Stimulated activated CD8-positive, alpha-beta memory T cell treated with anti-CD3 and anti-CD28 coated beads, Interleukin-15, amount 100 ng/mL, for 4 hours (primary cell): ENCODE measurements around the gene CMSS1.
"Not testable (repeated sequence)": the region's sequence is repeated elsewhere in the genome, so short reads cannot be mapped to it uniquely, and the experiment has no call there.

Source experiments
- DNase-seq, 2 donors: peaks; one replicate each; pipeline ENCODE4 v3.0.0-alpha.2; 2020; ENCODE audit warnings: low read depth in 2 of 2

The CMSS1 gene

DNA sequence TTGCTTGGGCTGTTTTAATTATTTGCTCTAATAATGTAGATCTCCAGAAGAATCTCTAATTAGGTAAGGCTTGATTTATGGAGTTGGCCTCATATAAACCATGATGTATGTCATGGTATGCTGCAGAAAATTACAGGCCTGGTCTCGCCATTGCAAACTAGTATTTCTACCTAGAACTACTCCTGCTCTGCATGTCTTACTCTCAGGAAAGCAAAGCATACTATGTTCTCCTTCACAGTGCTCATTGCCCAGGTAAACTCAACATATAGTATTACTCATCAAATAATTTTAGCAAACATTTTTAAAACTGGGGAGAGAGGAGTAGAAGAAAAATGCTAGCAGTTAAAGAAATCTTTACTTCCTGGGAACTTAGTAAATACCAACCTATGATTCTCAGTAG is 205.9 kb downstream of the CMSS1 start:
- no peak for DNase-seq

DNA sequence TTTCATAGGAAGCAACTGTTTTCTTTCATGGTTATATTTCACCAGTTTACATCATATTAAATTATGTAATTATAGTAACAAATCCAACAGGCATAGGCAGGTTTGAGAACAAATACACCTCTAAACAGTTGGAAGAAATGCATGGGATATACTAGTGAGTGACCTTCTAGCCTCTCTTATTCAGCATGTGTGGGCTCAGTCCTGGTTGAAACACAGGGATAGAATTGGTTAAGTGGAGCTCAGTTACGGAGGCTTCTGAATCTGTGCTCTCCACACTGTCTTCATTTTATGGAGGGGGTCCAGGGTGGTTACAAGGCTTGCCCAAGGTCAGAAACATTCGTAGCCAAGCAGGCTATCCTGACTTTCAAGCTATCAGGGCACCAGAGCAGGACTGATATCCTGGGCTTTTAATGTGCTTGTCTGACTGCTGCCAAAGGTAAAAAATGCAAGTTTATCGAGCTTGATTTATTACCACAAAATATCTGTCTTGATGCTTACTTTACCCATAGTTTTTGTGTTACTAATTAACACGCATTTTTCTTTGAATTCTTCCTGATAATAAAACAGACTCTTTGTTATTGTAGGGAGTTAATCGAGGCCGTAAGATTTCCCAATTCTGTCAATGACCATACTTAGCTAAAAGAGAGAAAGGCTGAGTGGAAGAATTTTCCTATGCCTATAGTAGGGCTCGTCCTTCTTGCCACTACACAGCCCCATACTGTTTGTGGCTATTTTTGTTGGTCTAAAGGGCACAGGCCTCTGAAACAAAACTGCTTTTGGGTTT is 207.1 kb downstream of the CMSS1 start:
- no peak for DNase-seq

- no peak for DNase-seq
Measured at GRCh38 chr3:100027321-100027720, 209.7 kb downstream of the CMSS1 start.

DNA sequence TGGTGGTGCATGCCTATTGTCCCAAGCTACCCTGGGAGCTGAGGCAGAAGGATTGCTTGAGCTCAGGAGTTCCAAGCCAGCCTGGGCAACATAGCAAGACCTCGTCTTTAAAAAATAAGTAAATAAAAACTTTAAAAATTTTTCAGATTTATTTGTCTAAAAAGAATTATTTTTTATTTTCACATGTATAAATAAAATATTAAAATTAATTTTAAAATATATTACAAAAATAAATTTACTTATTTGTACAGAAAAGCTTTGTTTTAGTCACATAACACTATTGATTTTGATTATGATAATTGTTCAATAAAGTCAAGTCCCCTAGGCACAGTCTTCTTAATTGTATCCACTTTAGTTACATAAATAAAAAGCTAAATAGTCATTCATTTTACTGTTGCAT is 211.4 kb downstream of the CMSS1 start:
- DNase-seq, result no peak

GRCh38 chr3:100029689-100030088 is 212.0 kb downstream of the CMSS1 start:
- DNase-seq, result no peak

GRCh38 chr3:100030346-100030745 is 212.7 kb downstream of the CMSS1 start:
- DNase-seq, result no peak

DNA sequence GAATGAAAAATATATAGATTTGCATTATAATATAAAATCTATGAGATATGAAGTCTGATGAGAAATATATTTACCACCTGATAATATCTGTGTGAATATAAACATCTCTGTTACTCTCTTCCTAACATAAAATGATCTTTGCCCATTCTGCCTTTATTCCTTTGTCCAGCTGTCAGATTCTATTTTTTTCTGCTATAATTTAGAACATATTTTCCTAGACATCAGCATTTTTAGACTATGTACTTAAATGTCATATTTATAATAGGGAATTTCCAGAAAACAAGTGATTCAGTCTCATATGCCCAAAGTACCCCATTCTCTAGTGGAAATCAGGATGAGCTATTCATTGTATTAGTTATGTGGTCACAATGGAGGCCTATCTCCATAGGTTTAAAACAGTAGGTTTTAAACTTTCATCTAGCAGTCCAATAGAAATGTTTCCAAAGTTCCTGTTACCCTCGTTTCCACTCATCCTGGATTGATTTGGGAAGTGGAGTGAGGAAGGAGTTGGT is 213.3 kb downstream of the CMSS1 start:
- no peak for DNase-seq

- no peak for DNase-seq
Measured at GRCh38 chr3:100032243-100032642, 214.6 kb downstream of the CMSS1 start.

GRCh38 chr3:100033184-100033583 is 215.5 kb downstream of the CMSS1 start:
- DNase-seq, result no peak

DNA sequence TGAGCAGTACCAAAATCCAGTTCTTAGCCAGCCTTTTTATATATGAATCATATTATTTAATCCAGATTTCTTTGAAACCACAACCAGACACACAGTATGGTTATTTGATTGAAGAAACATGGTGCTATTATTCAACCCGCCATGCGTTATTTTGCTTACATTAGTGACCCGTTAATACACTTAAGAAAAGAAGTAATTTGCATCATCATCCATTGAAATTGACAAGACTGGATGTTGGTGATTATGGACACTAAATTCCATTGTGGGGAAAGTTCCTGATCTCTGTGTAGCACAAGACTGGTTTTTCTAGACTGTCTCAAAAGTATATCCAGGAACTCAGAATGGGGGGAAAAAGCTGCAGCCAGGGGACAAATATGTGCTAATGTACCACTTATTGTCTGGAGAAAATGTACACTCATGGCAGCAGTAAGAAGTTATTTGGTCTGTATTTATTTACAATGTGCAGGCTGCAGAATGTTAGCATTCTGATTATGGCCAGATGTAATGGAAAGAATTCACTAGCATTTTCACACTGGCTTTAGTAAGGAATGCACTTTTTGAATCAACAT is 216.3 kb downstream of the CMSS1 start:
- DNase-seq, result no peak

DNA sequence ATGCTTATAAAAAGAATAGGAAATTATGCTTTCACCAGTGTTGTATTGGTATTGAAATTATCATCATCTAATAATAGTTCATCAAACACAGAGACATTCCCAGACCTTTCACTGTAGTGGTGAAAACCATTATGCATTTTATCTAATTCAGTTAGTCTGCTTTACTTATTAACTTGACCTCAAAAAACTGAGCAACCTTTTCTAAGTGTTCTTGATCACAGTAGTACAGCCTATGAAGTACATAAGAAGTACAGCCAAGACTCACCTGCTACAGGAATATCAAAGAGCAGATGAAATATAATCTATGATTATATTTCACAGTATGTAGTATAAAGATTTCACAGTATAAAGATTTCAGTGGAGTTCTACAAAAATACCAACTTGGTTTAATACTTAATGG is 221.4 kb downstream of the CMSS1 start:
- no peak for DNase-seq

GRCh38 chr3:100040451-100041225 is 223.0 kb downstream of the CMSS1 start:
- DNase-seq, result no peak

- no peak for DNase-seq
Measured at GRCh38 chr3:100041328-100041749, 223.7 kb downstream of the CMSS1 start.

- DNase-seq, result no peak
Measured at GRCh38 chr3:100042166-100042981, 224.7 kb downstream of the CMSS1 start.

DNA sequence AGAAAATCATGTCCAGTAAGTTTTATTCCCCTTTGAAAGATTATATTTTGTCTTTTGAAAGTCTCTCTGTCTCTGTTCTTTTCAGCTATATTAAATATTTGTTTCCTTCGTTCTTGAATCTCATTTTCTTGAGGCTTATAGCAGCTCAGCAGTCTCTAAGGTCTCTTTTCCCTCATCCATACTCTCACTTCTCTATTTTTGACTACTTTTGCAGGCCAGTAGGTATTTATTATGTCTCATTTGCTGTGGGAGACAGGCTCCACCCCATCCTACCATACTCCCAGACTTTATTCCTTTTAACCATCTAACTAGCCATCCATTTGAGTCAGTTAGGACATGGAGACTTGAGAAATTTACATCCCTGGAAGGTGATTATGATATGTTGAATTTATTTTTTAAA is 225.6 kb downstream of the CMSS1 start:
- DNase-seq, result no peak

GRCh38 chr3:100044369-100044768 is 226.7 kb downstream of the CMSS1 start:
- no peak for DNase-seq

GRCh38 chr3:100045696-100046095 is 228.0 kb downstream of the CMSS1 start:
- no peak for DNase-seq

DNA sequence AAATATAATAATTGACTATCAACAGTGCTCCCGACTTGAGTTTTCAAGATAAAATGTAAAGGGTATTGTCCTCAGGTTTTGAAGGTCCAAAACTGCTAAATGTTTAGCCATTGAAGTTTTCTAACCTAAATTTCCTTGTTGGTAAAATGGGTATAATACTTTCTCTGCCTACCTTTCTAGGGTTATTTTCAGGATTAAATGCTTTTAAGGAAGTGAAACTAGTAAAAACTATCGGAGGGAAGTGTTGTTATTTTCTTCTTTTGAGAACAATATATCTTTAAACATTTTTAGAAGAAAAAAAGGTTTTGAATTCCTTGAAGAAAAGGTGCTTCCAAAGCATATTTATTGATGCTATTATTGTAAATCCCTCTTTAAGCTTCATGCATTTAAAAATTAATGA is 229.3 kb downstream of the CMSS1 start:
- no peak for DNase-seq

DNA sequence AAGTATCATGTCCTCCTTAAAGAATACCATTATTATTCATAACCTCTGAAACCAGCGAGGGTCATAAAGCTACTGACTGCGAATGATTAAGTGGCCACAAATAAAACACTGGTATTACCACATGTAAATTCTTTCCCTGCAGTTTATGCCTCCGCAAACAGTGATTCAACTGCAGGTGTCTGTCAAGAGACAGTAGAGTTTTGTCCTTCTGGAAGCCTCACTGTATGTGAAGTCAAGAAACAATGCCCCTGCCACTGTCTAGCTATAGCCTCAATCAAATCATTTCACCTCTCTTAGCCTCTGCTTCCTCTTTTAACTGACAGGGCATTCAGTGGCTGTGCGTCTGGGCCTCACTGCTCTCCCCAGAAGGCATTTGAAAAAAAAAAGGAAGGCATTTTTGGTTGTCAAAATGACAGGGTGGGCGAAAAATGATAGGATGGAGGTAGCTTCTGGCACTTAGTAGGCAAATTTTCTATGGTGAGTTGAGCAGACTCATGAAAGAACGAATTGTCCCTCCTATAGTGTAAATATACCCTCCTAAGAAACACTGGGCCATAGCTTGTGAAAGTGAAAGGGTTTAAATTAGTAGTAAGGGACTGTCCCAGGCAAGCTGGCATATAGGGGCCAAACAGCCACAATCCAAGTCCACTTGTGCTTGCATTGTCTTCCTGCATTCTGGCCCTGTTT is 229.9 kb downstream of the CMSS1 start:
- no peak for DNase-seq

DNA sequence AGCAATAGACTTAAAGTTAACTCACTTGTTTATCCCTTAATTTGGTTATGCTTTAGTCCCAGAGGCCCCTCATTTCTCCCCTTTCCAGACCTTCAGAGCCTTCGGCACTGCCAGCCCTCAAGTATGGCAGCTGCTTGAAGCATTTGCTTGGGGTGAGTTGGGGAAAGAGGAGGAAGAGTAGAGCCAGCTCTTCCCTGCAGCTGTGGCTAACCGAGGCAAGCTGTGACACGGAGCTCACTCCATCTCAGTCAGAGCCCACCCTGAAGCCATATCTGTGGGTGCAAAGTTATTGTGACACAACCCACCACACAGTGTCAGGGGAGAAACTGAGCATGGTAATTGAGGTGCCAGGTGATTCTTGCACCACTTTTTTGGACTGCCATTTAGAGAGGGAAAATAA is 230.6 kb downstream of the CMSS1 start:
- no peak for DNase-seq

DNA sequence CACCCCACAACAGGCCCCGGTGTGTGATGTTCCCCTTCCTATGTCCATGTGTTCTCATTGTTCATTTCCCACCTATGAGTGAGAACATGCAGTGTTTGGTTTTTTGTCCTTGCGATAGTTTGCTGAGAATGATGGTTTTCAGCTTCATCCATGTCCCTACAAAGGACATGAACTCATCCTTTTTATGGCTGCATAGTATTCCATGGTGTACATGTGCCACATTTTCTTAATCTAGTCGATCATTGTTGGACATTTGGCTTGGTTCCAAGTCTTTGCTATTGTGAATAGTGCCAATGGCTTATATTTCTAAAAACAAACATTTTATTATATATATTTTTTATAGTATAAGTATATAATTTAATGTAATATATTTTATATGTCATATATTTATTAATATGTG is 233.9 kb downstream of the CMSS1 start:
- not testable (repeated sequence) for DNase-seq
